ENCODE measurements around the gene GPX4.

GPX4 gene

GRCh38 chr19:1084024-1084868 lies 19.5 kb upstream of the GPX4 start:
- DNase-seq: no peak

GRCh38 chr19:1085053-1085658 lies 18.6 kb upstream of the GPX4 start:
- DNase-seq: no peak

- DNase-seq: no peak
Observed at GRCh38 chr19:1085676-1086442, 17.9 kb upstream of the GPX4 start.

- no peak for DNase-seq
Observed at GRCh38 chr19:1086613-1087012, 17.2 kb upstream of the GPX4 start.

- peak; percentile 52 for DNase-seq
Observed at GRCh38 chr19:1087813-1088415, 15.9 kb upstream of the GPX4 start.

GRCh38 chr19:1088416-1089010 lies 15.3 kb upstream of the GPX4 start:
- DNase-seq: no peak

- no peak for DNase-seq
Observed at GRCh38 chr19:1089126-1089771, 14.5 kb upstream of the GPX4 start.

GRCh38 chr19:1089891-1090290 lies 13.9 kb upstream of the GPX4 start:
- DNase-seq: no peak

- DNase-seq: no peak
Observed at GRCh38 chr19:1090731-1091543, 12.9 kb upstream of the GPX4 start.

GRCh38 chr19:1091544-1092175 lies 12.1 kb upstream of the GPX4 start:
- no peak for DNase-seq

GRCh38 chr19:1093330-1093729 lies 10.5 kb upstream of the GPX4 start:
- no peak for DNase-seq

GRCh38 chr19:1093811-1094553 lies 9.8 kb upstream of the GPX4 start:
- no peak for DNase-seq

- no peak for DNase-seq
Observed at GRCh38 chr19:1094655-1094977, 9.2 kb upstream of the GPX4 start.

GRCh38 chr19:1094978-1095701 lies 8.7 kb upstream of the GPX4 start, which contains the start of gene POLR2E:
POLR2E (minus strand) TSS chr19:1095375; CDS start chr19:1095315, 60 bp downstream.
- DNase-seq: peak; percentile 99

- no peak for DNase-seq
Observed at GRCh38 chr19:1097810-1098176, 6.0 kb upstream of the GPX4 start.

- no peak for DNase-seq
Observed at GRCh38 chr19:1098177-1099051, 5.4 kb upstream of the GPX4 start.

- DNase-seq: no peak
Observed at GRCh38 chr19:1101337-1101698, 2.5 kb upstream of the GPX4 start.

GRCh38 chr19:1102407-1103131 lies 1.2 kb upstream of the GPX4 start:
- no peak for DNase-seq
